Activated CD4-positive, alpha-beta T cell treated with anti-CD3 and anti-CD28 coated beads, Interleukin-2, amount 50 U/mL, for 16 hours (primary cell): ENCODE measurements around the gene RBM25.

ENCODE experiments used
- DNase-seq: peaks from one replicate; pipeline ENCODE4 v3.0.0-alpha.2; 2020

The RBM25 gene

GRCh38 chr14:73172500-73172899 is 114.2 kb downstream of the RBM25 start:
- DNase-seq = no peak

- peak; percentile 35 for DNase-seq
Measured at GRCh38 chr14:73173092-73173735, 114.9 kb downstream of the RBM25 start.
